ENCODE measurements around the gene OR52B2.

Gene OR52B2

GRCh38 chr11:6132431-6132830 is 37.7 kb downstream of the OR52B2 start:
- Histone ChIP-seq H3K9me2 (replicated peaks; ENCODE audit: low read depth, low read length) (no peaks in the 10 kb centered on the region), H3K27me3 (ENCODE audit: insufficient read depth, low read length, poor library complexity, severe bottlenecking) (no peaks in the 10 kb centered on the region), H3K4me1 (ENCODE audit: insufficient read depth, low read length, poor library complexity, severe bottlenecking) (no peaks in the 10 kb centered on the region), H3K4me3 (ENCODE audit: low read length, poor library complexity, severe bottlenecking) (no peak overlapping the region), H3K79me2 (ENCODE audit: insufficient read depth, low read length) (no peaks in the 10 kb centered on the region), H3K9ac (ENCODE audit: low read depth, low read length, poor library complexity, severe bottlenecking) (no peak overlapping the region), H3K36me3 (ENCODE audit: insufficient read depth, low read length) (no peaks in the 10 kb centered on the region), H3F3A (ENCODE audit: low read depth) (no peaks in the 10 kb centered on the region), H3K9me3 (ENCODE audit: insufficient read depth, low read depth, low read length) (no peaks in the 10 kb centered on the region), H2AFZ (ENCODE audit: low read length) (no peak overlapping the region), H4K20me1 (ENCODE audit: insufficient read depth, low read length, poor library complexity, severe bottlenecking) (no peaks in the 10 kb centered on the region), H3K4me2 (ENCODE audit: low read depth, low read length, poor library complexity, severe bottlenecking) (no peak overlapping the region)
- TF ChIP-seq EZH2phosphoT487 (IDR thresholded peaks at IDR 0.05; ENCODE audit: borderline replicate concordance) (no peak), CTCF (conservative IDR thresholded peaks at IDR 0.05; ENCODE audit: low read length) (no peak)

- Histone ChIP-seq H3K4me3 (ENCODE audit: low read length, poor library complexity, severe bottlenecking) (no peak overlapping the region), H4K20me1 (ENCODE audit: insufficient read depth, low read length, poor library complexity, severe bottlenecking) (no peaks in the 10 kb centered on the region), H3K9ac (ENCODE audit: low read depth, low read length, poor library complexity, severe bottlenecking) (no peak overlapping the region), H3K4me2 (ENCODE audit: low read depth, low read length, poor library complexity, severe bottlenecking) (no peak overlapping the region), H2AFZ (ENCODE audit: low read length) (no peak overlapping the region), H3K36me3 (ENCODE audit: insufficient read depth, low read length) (no peaks in the 10 kb centered on the region), H3K9me3 (ENCODE audit: insufficient read depth, low read depth, low read length) (no peaks in the 10 kb centered on the region), H3K9me2 (replicated peaks; ENCODE audit: low read depth, low read length) (no peaks in the 10 kb centered on the region), H3K4me1 (ENCODE audit: insufficient read depth, low read length, poor library complexity, severe bottlenecking) (no peaks in the 10 kb centered on the region), H3F3A (ENCODE audit: low read depth) (no peaks in the 10 kb centered on the region), H3K79me2 (ENCODE audit: insufficient read depth, low read length) (no peaks in the 10 kb centered on the region), H3K27me3 (ENCODE audit: insufficient read depth, low read length, poor library complexity, severe bottlenecking) (no peaks in the 10 kb centered on the region)
- TF ChIP-seq EZH2phosphoT487 (IDR thresholded peaks at IDR 0.05; ENCODE audit: borderline replicate concordance) (no peak), CTCF (conservative IDR thresholded peaks at IDR 0.05; ENCODE audit: low read length) (no peak)
Observed at GRCh38 chr11:6129635-6130034, 40.5 kb downstream of the OR52B2 start.

GRCh38 chr11:6129011-6129410 is 41.1 kb downstream of the OR52B2 start:
- no peak overlapping the region for H3K9ac ChIP-seq (ENCODE audit: low read depth, low read length, poor library complexity, severe bottlenecking)
- no peak overlapping the region for H3K4me3 ChIP-seq (ENCODE audit: low read length, poor library complexity, severe bottlenecking)
- H3K9me3 ChIP-seq (ENCODE audit: insufficient read depth, low read depth, low read length), result no peaks in the 10 kb centered on the region
- H3K27me3 ChIP-seq (ENCODE audit: insufficient read depth, low read length, poor library complexity, severe bottlenecking), result no peaks in the 10 kb centered on the region
- no peaks in the 10 kb centered on the region for H3K36me3 ChIP-seq (ENCODE audit: insufficient read depth, low read length)
- no peak overlapping the region for H3K4me2 ChIP-seq (ENCODE audit: low read depth, low read length, poor library complexity, severe bottlenecking)
- H3K4me1 ChIP-seq (ENCODE audit: insufficient read depth, low read length, poor library complexity, severe bottlenecking), result no peaks in the 10 kb centered on the region
- no peaks in the 10 kb centered on the region for H3K79me2 ChIP-seq (ENCODE audit: insufficient read depth, low read length)
- no peaks in the 10 kb centered on the region for H4K20me1 ChIP-seq (ENCODE audit: insufficient read depth, low read length, poor library complexity, severe bottlenecking)
- H2AFZ ChIP-seq (ENCODE audit: low read length), result no peak overlapping the region
- TF ChIP-seq EZH2phosphoT487 (IDR thresholded peaks at IDR 0.05; ENCODE audit: borderline replicate concordance) (no peak), CTCF (conservative IDR thresholded peaks at IDR 0.05; ENCODE audit: low read length) (no peak)
- H3K9me2 ChIP-seq (replicated peaks; ENCODE audit: low read depth, low read length), result no peaks in the 10 kb centered on the region
- H3F3A ChIP-seq (ENCODE audit: low read depth), result no peaks in the 10 kb centered on the region
